Natural killer cell (primary cell): ENCODE measurements around the gene CEP44. TPM values are rescaled to one million over a fixed set of nuclear protein-coding genes. Genes with fewer than 3 reads are reported as not detected.

Experiments
- ATAC-seq, 3 donors: fragments of 150-1000 bp in 2 of 3; fragments of 200-7000 bp in 1 of 3; cut with Tn5 transposase; 1 replicate in 1 of 3; 2 replicates in 2 of 3; pipeline ENCODE4 v1.10.0; 2021; ENCODE audit warnings: mild to moderate bottlenecking in 2 of 3, moderate library complexity in 2 of 3
- DNase-seq, 2 donors: peaks; one replicate each; pipeline versions ENCODE4 v3.0.0 to v3.0.0-alpha.2; 2013 to 2021; ENCODE audit warnings: mixed read lengths in 1 of 2
- H3K27ac ChIP-seq: one replicate; pipeline ENCODE4 v1.5.1; 2013; ENCODE audit warnings: mild to moderate bottlenecking, low read length
- H3K27me3 ChIP-seq: one replicate; pipeline ENCODE4 v1.6.1; 2013; ENCODE audit warnings: low read length; ENCODE audit not compliant: control insufficient read depth, insufficient read depth
- H3K36me3 ChIP-seq: one replicate; pipeline ENCODE4 v1.6.1; 2013; ENCODE audit warnings: low read length; ENCODE audit not compliant: control insufficient read depth, insufficient read depth
- H3K4me1 ChIP-seq: one replicate; pipeline ENCODE4 v1.6.1; 2013; ENCODE audit warnings: low read length; ENCODE audit not compliant: control insufficient read depth, insufficient read depth
- H3K4me3 ChIP-seq: one replicate; pipeline ENCODE4 v1.5.1; 2013; ENCODE audit warnings: low read length
- H3K9me3 ChIP-seq: one replicate; pipeline ENCODE4 v1.6.1; 2013; ENCODE audit warnings: low read length; ENCODE audit not compliant: control insufficient read depth, insufficient read depth
- H3K27ac Mint-ChIP-seq, 2 donors: one replicate each; pipeline ENCODE4 v1.8.0; 2022; ENCODE audit warnings: mild to moderate bottlenecking in 2 of 2, mixed read lengths in 2 of 2, moderate library complexity in 1 of 2
- H3K27me3 Mint-ChIP-seq, 2 donors: one replicate each; pipeline ENCODE4 v1.8.0; 2022; ENCODE audit warnings: low read depth in 2 of 2, mixed read lengths in 2 of 2
- H3K36me3 Mint-ChIP-seq: one replicate; pipeline ENCODE4 v1.8.0; 2022; ENCODE audit warnings: mixed read lengths
- H3K4me1 Mint-ChIP-seq, 2 donors: one replicate each; pipeline ENCODE4 v1.8.0; 2022; ENCODE audit warnings: mixed read lengths in 2 of 2
- H3K4me3 Mint-ChIP-seq: one replicate; pipeline ENCODE4 v1.8.0; 2022; ENCODE audit warnings: mild to moderate bottlenecking, moderate library complexity, mixed read lengths
- H3K9me3 Mint-ChIP-seq, 2 donors: one replicate each; pipeline ENCODE4 v1.8.0; 2022; ENCODE audit warnings: mixed read lengths in 2 of 2
- WGBS: methylation state at CpG from one replicate; pipeline ENCODE4 v1.1.7; 2013; ENCODE audit warnings: missing lambda C conversion rate; ENCODE audit not compliant: insufficient coverage; 5-methylcytosine and 5-hydroxymethylcytosine counted together
- intact Hi-C: fragments of 100-400 bp; cut with micrococcal nuclease; formaldehyde crosslinking; loops from one replicate; pipeline ENCODE4 v1.14.2; 2022
- total RNA-seq, 4 donors: library from RNA; stranded (reverse); fragments of 120-200 nt in 1 of 4; gene quantifications; one replicate each; pipeline versions ENCODE4 v1.2.3 to v1.2.4, GENCODE V29; 2013 to 2022
- TF ChIP-seq, protein P1 (sequence below): fragments of 200-600 bp; IDR thresholded peaks from one replicate; pipeline ENCODE4 v1.8.0; 2022; ENCODE audit warnings: antibody characterized with exemption

The CEP44 gene, protein sequence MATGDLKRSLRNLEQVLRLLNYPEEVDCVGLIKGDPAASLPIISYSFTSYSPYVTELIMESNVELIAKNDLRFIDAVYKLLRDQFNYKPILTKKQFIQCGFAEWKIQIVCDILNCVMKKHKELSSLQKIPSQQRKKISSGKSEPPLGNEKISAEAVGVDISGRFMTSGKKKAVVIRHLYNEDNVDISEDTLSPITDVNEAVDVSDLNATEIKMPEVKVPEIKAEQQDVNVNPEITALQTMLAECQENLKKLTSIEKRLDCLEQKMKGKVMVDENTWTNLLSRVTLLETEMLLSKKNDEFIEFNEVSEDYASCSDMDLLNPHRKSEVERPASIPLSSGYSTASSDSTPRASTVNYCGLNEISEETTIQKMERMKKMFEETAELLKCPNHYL
- total RNA-seq, result 10 to 100 TPM; 21.7 to 25.2 (median 23.4) TPM
- total RNA-seq (2013), result 35.7 TPM

GRCh38 chr4:174283507-174284471, at the start of gene CEP44, which contains the start of gene FBXO8:
CEP44 (plus strand) TSS chr4:174283911; CDS start chr4:174299122, 15,211 bp downstream.
FBXO8 (minus strand) TSS chr4:174283667; CDS start chr4:174263092, 20,575 bp downstream.
- H3K36me3 ChIP-seq, result no peaks in the 10 kb centered on the region
- Mint-ChIP-seq H3K27ac (peak within 1 kb of the TSS; percentile 99), H3K9me3 (no peaks in the 10 kb centered on the region), H3K4me3 (peak within 1 kb of the TSS; percentile 99), H3K4me1 (peaks cover 70 to 74% of the 10 kb centered on the region in 2 donors), H3K27me3 (no peaks in the 10 kb centered on the region), H3K36me3 (no peaks in the 10 kb centered on the region)
- intact Hi-C loops, result loop anchor here (2.0 to 5.0 kb wide), 3 partner anchors 239 to 1914 kb away; partner anchors contain the start of genes HMGB2, HPGD and SPATA4
- H3K27me3 ChIP-seq, result no peaks in the 10 kb centered on the region
- TF ChIP-seq, protein P1, sequence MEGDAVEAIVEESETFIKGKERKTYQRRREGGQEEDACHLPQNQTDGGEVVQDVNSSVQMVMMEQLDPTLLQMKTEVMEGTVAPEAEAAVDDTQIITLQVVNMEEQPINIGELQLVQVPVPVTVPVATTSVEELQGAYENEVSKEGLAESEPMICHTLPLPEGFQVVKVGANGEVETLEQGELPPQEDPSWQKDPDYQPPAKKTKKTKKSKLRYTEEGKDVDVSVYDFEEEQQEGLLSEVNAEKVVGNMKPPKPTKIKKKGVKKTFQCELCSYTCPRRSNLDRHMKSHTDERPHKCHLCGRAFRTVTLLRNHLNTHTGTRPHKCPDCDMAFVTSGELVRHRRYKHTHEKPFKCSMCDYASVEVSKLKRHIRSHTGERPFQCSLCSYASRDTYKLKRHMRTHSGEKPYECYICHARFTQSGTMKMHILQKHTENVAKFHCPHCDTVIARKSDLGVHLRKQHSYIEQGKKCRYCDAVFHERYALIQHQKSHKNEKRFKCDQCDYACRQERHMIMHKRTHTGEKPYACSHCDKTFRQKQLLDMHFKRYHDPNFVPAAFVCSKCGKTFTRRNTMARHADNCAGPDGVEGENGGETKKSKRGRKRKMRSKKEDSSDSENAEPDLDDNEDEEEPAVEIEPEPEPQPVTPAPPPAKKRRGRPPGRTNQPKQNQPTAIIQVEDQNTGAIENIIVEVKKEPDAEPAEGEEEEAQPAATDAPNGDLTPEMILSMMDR, result no peak
- H3K4me1 ChIP-seq, result peaks cover 4% of the 10 kb centered on the region
- under 1% methylated on average over 52 of the region's 52 CpGs for WGBS
- peak within 1 kb of the TSS; percentile 94 for H3K27ac ChIP-seq
- peak; percentile 59 to 76 (median 68) for ATAC-seq
- DNase-seq, result peak; percentile 66 to 90
- H3K4me3 ChIP-seq, result peak within 1 kb of the TSS; percentile 84
- no peaks in the 10 kb centered on the region for H3K9me3 ChIP-seq

DNA sequence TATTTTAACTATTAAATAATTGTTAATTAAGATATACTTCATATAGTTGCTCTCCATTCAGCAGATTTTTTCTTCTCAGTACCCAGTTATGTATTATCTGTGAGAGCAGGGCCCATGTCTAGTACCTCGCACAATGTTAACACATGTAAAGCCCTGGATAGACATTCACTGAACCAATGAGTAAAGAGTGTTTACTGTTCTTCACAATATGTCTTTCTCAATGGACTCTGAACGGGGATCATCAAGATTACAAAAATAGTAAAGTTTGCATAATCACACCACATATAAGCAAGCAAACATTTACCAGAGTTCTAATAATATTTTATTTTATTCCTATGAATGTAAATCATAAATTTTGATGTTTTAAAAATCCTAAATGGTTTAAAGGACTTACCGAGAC, 47.4 kb upstream of the CEP44 start:
- no peaks in the 10 kb centered on the region for H3K27me3 ChIP-seq
- no peaks in the 10 kb centered on the region for H3K4me1 ChIP-seq
- Mint-ChIP-seq H3K4me3 (no peak overlapping the region), H3K27ac (no peak overlapping the region), H3K9me3 (no peaks in the 10 kb centered on the region), H3K27me3 (no peaks in the 10 kb centered on the region), H3K4me1 (no peaks in the 10 kb centered on the region), H3K36me3 (peaks cover 6% of the 10 kb centered on the region)
- TF ChIP-seq, protein P1, result no peak
- peaks cover 28% of the 10 kb centered on the region for H3K36me3 ChIP-seq
- no peak overlapping the region for H3K27ac ChIP-seq
- intact Hi-C loops, result no loop called here
- H3K4me3 ChIP-seq, result no peak overlapping the region
- WGBS, result 100% methylated on average over 1 of the region's 3 CpGs
- ATAC-seq (no peak), DNase-seq (no peak)
- H3K9me3 ChIP-seq, result no peaks in the 10 kb centered on the region

DNA sequence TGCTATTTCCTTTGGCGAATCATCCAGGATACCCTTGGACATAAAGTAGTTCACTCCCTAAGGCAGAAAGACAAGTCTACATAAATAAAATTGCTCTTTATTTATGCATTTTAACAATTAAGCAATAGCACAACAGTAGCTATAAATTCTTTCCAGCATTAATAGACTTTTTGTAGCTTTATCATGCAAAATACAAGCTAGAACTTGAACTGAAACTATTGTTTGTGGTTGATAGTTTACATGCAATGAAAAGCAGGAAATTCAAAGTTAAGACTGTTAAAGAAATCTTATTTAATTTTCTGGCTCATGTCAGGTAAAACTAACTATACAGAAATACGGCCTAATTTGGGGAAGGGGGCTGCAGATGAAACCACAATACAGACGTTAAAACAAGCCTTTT, 42.5 kb upstream of the CEP44 start:
- intact Hi-C loops, result no loop called here
- H3K9me3 Mint-ChIP-seq, result no peaks in the 10 kb centered on the region
- Histone ChIP-seq H3K27me3 (no peaks in the 10 kb centered on the region), H3K9me3 (no peaks in the 10 kb centered on the region), H3K27ac (no peak overlapping the region), H3K36me3 (peaks cover 23% of the 10 kb centered on the region), H3K4me3 (no peak overlapping the region), H3K4me1 (no peaks in the 10 kb centered on the region)
- no peak for ATAC-seq
- peaks cover 6% of the 10 kb centered on the region for H3K36me3 Mint-ChIP-seq
- H3K27me3 Mint-ChIP-seq, result no peaks in the 10 kb centered on the region
- 80% methylated on average over 3 of the region's 3 CpGs for WGBS
- DNase-seq, result no peak
- peaks cover 0 to under 1% of the 10 kb centered on the region in 2 donors for H3K4me1 Mint-ChIP-seq
- TF ChIP-seq, protein P1, result no peak
- no peak overlapping the region for H3K4me3 Mint-ChIP-seq
- H3K27ac Mint-ChIP-seq, result no peak overlapping the region
